Measurements from ENCODE around the gene PALD1. TPM values are rescaled to one million over a fixed set of nuclear protein-coding genes. Genes with fewer than 3 reads are reported as not detected.

The PALD1 gene
- total RNA-seq, 1 experiment from 2014 or later: 0.38 TPM

DNA sequence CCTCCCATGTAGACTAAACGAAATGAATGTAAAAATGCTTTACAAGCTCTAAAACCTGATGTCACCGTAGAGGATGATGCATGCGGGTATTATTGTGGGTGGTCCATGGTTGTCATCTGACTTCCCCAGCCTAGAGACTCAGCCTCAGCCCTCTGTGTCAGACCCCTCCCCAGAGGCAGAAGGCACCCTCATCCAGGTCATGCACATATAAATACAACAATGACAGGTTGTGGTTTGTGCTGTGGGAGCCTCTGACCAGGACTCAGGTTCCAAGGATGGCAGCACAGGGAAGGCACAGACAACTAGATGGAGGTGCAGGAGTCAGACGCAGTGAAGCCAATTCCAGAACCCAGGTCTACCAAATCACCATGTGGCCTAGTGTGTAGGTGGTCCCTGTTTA is 33.8 kb upstream of the PALD1 start:
- no TSS peak for BruUV-seq (replicated peaks)
- peaks cover 8% of the 10 kb centered on the region for H3K4me1 Mint-ChIP-seq (ENCODE audit: low read depth, unreplicated experiment)

DNA sequence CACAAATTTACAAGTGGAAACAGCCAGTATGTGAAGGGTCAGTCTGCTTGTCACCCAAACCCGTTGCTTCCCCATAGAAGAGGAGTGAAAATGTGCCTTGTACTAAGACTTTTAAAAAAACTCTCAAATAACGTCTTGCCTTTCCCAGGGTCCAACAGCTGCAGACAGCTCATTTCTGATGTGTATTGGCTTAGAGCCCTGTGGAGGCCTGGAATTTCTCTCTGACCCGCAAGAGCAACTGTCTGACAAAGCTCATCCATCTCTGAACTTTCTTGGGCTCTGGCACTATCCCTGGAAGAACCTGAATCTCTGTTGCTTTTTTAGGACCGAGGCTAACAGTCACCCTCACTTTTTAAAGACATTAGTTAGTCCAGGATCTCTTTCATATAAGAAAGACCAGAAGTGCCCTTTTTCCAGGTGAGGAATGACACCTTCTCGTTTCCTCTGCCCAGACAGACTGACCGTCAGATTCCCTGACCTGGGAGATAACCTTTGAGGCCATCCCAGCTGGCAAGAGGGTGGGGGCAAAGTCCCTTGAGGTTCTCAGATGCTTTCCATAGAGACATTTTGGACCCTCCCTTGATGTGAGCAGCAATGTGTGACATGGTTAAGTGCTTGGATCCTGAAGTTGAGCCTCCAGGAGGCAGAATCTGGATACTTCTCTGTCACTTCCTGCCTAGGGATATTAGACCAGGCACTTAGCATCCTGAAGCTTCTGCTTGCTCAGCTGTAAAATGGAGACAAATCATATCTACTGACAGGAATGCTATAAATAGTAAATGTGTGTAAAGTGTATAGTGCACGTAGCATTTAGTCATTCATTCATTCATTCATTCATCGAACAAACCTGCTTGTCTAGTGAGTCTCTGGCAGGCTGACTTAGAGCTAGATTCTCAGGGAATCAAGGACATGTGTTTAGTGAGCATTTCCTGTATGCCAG is 32.6 kb upstream of the PALD1 start:
- Mint-ChIP-seq H3K27me3 (ENCODE audit: unreplicated experiment) (peaks cover 50% of the 10 kb centered on the region), H3K4me3 (ENCODE audit: low read depth, unreplicated experiment) (no peak overlapping the region), H3K36me3 (ENCODE audit: insufficient read depth, unreplicated experiment) (no peaks in the 10 kb centered on the region), H3K4me1 (ENCODE audit: low read depth, unreplicated experiment) (peaks cover 4% of the 10 kb centered on the region), H3K27ac (ENCODE audit: unreplicated experiment) (no peak overlapping the region), H3K9me3 (ENCODE audit: low read depth, unreplicated experiment) (no peaks in the 10 kb centered on the region)
- BruUV-seq (replicated peaks): no TSS peak
- DNase-seq: no peak
- TF ChIP-seq CTCF (IDR thresholded peaks at IDR 0.05; ENCODE audit: unreplicated experiment): no peak
- intact Hi-C loops (cut with micrococcal nuclease; ENCODE audit: unreplicated experiment): no loop called here
- CTCF ChIA-PET: interaction anchor here (1.4 kb wide), 1 partner anchor 10 kb away, joined by 4 read pairs; no protein-coding TSS in a partner anchor

More for the DNA sequence above, 33.8 kb upstream of the PALD1 start:
- Mint-ChIP-seq H3K27ac (ENCODE audit: unreplicated experiment) (no peak overlapping the region), H3K36me3 (ENCODE audit: insufficient read depth, unreplicated experiment) (no peaks in the 10 kb centered on the region), H3K27me3 (ENCODE audit: unreplicated experiment) (peaks cover 50% of the 10 kb centered on the region), H3K4me3 (ENCODE audit: low read depth, unreplicated experiment) (no peak overlapping the region), H3K9me3 (ENCODE audit: low read depth, unreplicated experiment) (no peaks in the 10 kb centered on the region)
- intact Hi-C loops (cut with micrococcal nuclease; ENCODE audit: unreplicated experiment): no loop called here
- CTCF ChIA-PET: no interaction called here
- no peak for DNase-seq
- TF ChIP-seq CTCF (IDR thresholded peaks at IDR 0.05; ENCODE audit: unreplicated experiment): no peak

GRCh38 chr10:70448236-70448635 is 30.3 kb upstream of the PALD1 start:
- Mint-ChIP-seq H3K27ac (ENCODE audit: unreplicated experiment) (no peak overlapping the region), H3K4me3 (ENCODE audit: low read depth, unreplicated experiment) (no peak overlapping the region), H3K27me3 (ENCODE audit: unreplicated experiment) (peaks cover 35% of the 10 kb centered on the region), H3K9me3 (ENCODE audit: low read depth, unreplicated experiment) (no peaks in the 10 kb centered on the region), H3K4me1 (ENCODE audit: low read depth, unreplicated experiment) (no peaks in the 10 kb centered on the region), H3K36me3 (ENCODE audit: insufficient read depth, unreplicated experiment) (no peaks in the 10 kb centered on the region)
- no peak for TF ChIP-seq CTCF (IDR thresholded peaks at IDR 0.05; ENCODE audit: unreplicated experiment)
- BruUV-seq (replicated peaks): no TSS peak
- intact Hi-C loops (cut with micrococcal nuclease; ENCODE audit: unreplicated experiment): no loop called here
- CTCF ChIA-PET: interaction anchor here (0.6 kb wide), 1 partner anchor 609 kb away, joined by 5 read pairs; no protein-coding TSS in a partner anchor
- DNase-seq: no peak

DNA sequence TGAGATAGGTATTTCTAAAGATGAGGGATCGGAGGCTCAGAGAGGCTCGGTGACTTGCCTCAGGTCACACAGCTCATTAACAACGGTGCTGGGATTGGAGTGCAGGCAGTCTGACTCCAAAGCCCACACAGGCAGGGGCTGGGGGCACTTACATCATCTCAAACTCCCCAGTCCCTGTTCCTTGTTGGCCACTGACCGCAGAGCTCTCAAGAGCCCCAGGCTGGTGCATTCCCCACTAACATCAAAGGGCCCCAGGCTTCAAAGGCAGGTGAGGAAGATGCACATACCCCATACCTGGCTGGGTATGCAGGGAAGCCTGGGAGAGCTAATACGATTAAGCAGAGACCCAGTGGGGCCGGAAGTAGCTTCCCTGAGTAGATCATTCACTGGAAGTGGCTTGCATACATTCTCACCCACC is 23.3 kb upstream of the PALD1 start:
- no peak for TF ChIP-seq CTCF (IDR thresholded peaks at IDR 0.05; ENCODE audit: unreplicated experiment)
- Mint-ChIP-seq H3K9me3 (ENCODE audit: low read depth, unreplicated experiment) (no peaks in the 10 kb centered on the region), H3K27ac (ENCODE audit: unreplicated experiment) (no peak overlapping the region), H3K4me1 (ENCODE audit: low read depth, unreplicated experiment) (no peaks in the 10 kb centered on the region), H3K27me3 (ENCODE audit: unreplicated experiment) (peaks cover 73% of the 10 kb centered on the region), H3K4me3 (ENCODE audit: low read depth, unreplicated experiment) (no peak overlapping the region), H3K36me3 (ENCODE audit: insufficient read depth, unreplicated experiment) (no peaks in the 10 kb centered on the region)
- intact Hi-C loops (cut with micrococcal nuclease; ENCODE audit: unreplicated experiment): no loop called here
- BruUV-seq (replicated peaks): no TSS peak
- DNase-seq: no peak
- CTCF ChIA-PET: no interaction called here
